ENCODE data around the gene IGFBP1.

Gene IGFBP1

DNA sequence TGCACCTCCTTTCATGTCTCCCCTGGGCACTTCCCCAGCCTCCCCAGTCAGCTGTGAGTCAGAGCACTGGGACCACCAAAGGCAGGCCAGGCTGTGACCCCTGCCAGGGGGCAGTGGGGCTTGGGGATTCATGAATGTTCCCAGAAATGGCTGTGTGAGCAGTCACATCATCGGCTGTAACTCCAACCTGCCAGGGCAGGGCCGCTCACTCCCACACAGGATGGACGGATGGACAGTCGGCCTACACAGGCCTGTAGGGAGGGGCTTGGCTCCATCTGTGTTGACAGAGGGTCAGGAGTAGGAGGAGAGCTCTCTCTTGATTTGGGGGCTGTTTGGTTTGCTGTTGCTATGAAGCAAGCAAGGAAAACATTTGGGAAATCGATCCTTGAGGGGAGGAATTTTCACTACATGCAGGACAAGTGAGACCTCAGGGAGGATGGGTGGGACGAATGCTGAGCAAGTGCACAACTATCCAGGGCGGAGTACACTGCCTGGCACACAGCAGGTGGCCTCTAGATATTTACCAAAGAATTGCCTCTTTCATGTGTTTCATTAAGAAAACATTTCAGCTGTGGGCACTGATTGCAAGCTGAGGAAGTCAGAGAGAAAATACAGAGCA lies 2.9 kb upstream of the IGFBP1 start:
- H4K8ac ChIP-seq (ENCODE audit: low read length), result no peak overlapping the region
- no peak overlapping the region for H3K14ac ChIP-seq (ENCODE audit: low read length in 2 of 2)
- no peak overlapping the region for H3K4me2 ChIP-seq (ENCODE audit: low read length, poor library complexity, severe bottlenecking)
- no peak overlapping the region for H2BK12ac ChIP-seq (ENCODE audit: low read length in 2 of 2)
- H2BK5ac ChIP-seq (ENCODE audit: low read depth, low read length, poor library complexity, severe bottlenecking), result no peak overlapping the region
- no peaks in the 10 kb centered on the region for H3K9me3 ChIP-seq (ENCODE audit: control insufficient read depth, low read length)
- peak overlapping the region; percentile 18 for H2AK5ac ChIP-seq (ENCODE audit: low read length, severe bottlenecking)
- H3K23ac ChIP-seq (ENCODE audit: low read length in 2 of 2), result no peak overlapping the region
- no peak overlapping the region for H3K4ac ChIP-seq (ENCODE audit: low read depth in 1 of 2, low read length in 2 of 2)
- H2AFZ ChIP-seq (ENCODE audit: low read depth, low read length), result no peak overlapping the region
- no peak overlapping the region for H3K9ac ChIP-seq (ENCODE audit: low read length)
- no peak for DNase-seq
- no peak overlapping the region for H3K4me3 ChIP-seq (ENCODE audit: insufficient read depth in 1 of 2, low read depth in 1 of 2, low read length in 2 of 2)
- no peak overlapping the region for H3K27ac ChIP-seq (ENCODE audit: low read length, poor library complexity, severe bottlenecking)
- H2BK120ac ChIP-seq (ENCODE audit: low read depth, low read length), result no peak overlapping the region
- H3K36me3 ChIP-seq (ENCODE audit: control insufficient read depth in 1 of 2, insufficient read depth in 2 of 2, low read depth in 1 of 2, low read length in 2 of 2), result no peaks in the 10 kb centered on the region
- no peak overlapping the region for H2BK15ac ChIP-seq (ENCODE audit: low read depth, poor library complexity, severe bottlenecking)
- no peaks in the 10 kb centered on the region for H3K79me1 ChIP-seq (replicated peaks; ENCODE audit: low read length, poor library complexity, severe bottlenecking)
- no peak overlapping the region for H4K91ac ChIP-seq (ENCODE audit: low read length)
- H3K27me3 ChIP-seq (ENCODE audit: control insufficient read depth in 1 of 2, insufficient read depth in 1 of 2, low read length in 2 of 2), result peaks cover 0 to 33% of the 10 kb centered on the region in 2 experiments
- no peak overlapping the region for H3K18ac ChIP-seq (ENCODE audit: low read depth in 1 of 2, low read length in 2 of 2)
- H3K4me1 ChIP-seq (ENCODE audit: control insufficient read depth, insufficient read depth, low read depth, low read length), result peaks cover 27% of the 10 kb centered on the region
- WGBS, result 93% methylated on average over 7 of the region's 7 CpGs

DNA sequence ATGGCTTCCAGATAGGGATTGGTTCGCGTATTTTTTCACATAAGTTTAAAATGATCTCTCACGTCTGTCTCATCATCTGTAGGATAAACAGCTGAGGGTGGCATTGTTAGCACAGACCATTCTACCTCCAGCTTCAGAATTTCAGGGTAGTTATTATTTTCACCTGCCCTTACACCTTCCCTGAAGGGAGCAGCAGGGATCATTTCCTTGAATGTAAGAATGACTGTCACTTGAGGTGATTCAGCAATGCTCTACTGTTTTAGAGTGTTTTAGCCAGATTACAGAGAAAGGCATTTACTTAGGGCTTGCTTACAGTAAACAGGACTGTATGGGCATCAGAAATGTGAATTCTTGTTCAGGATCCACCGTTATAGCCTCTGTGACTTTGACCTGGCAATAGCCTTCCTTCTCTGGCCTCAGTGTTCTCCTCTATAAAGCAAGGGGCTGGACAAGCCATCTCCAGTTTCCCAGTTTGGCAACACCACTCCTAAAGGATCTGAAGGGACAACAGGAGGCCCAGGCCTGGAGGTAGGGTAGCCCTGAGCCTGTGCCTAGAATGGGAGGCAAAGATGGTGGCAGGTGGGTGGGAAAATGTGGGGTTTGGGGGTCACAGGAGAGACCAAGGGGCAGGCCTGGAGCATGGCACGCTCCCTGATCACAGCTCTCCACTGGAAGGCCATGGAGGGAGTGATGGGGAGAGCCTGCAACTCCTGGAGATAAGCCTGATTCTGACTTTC lies 1.2 kb upstream of the IGFBP1 start:
- Histone ChIP-seq H3K4me2 (ENCODE audit: low read length, poor library complexity, severe bottlenecking) (no peak overlapping the region), H3K4ac (ENCODE audit: low read depth in 1 of 2, low read length in 2 of 2) (no peak overlapping the region), H3K27me3 (ENCODE audit: control insufficient read depth in 1 of 2, insufficient read depth in 1 of 2, low read length in 2 of 2) (peaks cover 0 to 39% of the 10 kb centered on the region in 2 experiments), H3K14ac (ENCODE audit: low read length in 2 of 2) (no peak overlapping the region), H3K4me3 (ENCODE audit: insufficient read depth in 1 of 2, low read depth in 1 of 2, low read length in 2 of 2) (no peak overlapping the region), H3K9ac (ENCODE audit: low read length) (no peak overlapping the region), H3K9me3 (ENCODE audit: control insufficient read depth, low read length) (no peaks in the 10 kb centered on the region), H3K27ac (ENCODE audit: low read length, poor library complexity, severe bottlenecking) (no peak overlapping the region), H4K8ac (ENCODE audit: low read length) (no peak overlapping the region), H3K4me1 (ENCODE audit: control insufficient read depth, insufficient read depth, low read depth, low read length) (peaks cover 27% of the 10 kb centered on the region), H2AFZ (ENCODE audit: low read depth, low read length) (no peak overlapping the region), H3K18ac (ENCODE audit: low read depth in 1 of 2, low read length in 2 of 2) (no peak overlapping the region), H2BK12ac (ENCODE audit: low read length in 2 of 2) (no peak overlapping the region), H2AK5ac (ENCODE audit: low read length, severe bottlenecking) (peak overlapping the region; percentile 11), H2BK15ac (ENCODE audit: low read depth, poor library complexity, severe bottlenecking) (no peak overlapping the region), H3K79me1 (replicated peaks; ENCODE audit: low read length, poor library complexity, severe bottlenecking) (no peaks in the 10 kb centered on the region), H2BK120ac (ENCODE audit: low read depth, low read length) (no peak overlapping the region), H2BK5ac (ENCODE audit: low read depth, low read length, poor library complexity, severe bottlenecking) (no peak overlapping the region), H3K23ac (ENCODE audit: low read length in 2 of 2) (no peak overlapping the region), H3K36me3 (ENCODE audit: control insufficient read depth in 1 of 2, insufficient read depth in 2 of 2, low read depth in 1 of 2, low read length in 2 of 2) (no peaks in the 10 kb centered on the region), H4K91ac (ENCODE audit: low read length) (no peak overlapping the region)
- 96% methylated on average over 5 of the region's 5 CpGs for WGBS
- DNase-seq, result no peak

DNA sequence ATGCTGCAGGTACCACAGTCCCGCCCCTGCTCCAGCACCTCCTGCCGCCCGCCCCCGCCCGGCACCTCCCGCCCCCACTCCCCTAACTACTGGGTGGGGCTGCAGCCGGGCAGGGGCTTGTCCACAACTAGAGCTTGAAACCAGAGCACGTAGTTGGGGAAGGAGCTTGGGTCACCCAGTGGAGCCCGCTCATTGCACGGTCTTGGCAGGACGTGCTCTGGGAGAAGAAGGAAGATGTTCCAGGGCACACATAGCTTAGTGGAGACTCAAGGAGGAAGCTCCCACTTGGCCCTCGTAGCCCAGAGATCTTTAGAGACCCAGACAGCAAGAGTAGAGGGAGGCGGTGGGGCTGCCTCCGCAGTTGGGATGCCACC lies 692 bp downstream of the IGFBP1 start:
- no peak overlapping the region for H3K4ac ChIP-seq (ENCODE audit: low read depth in 1 of 2, low read length in 2 of 2)
- no peak overlapping the region for H3K27ac ChIP-seq (ENCODE audit: low read length, poor library complexity, severe bottlenecking)
- WGBS, result 18% methylated on average over 10 of the region's 14 CpGs
- H3K79me1 ChIP-seq (replicated peaks; ENCODE audit: low read length, poor library complexity, severe bottlenecking), result no peaks in the 10 kb centered on the region
- no peak overlapping the region for H2BK15ac ChIP-seq (ENCODE audit: low read depth, poor library complexity, severe bottlenecking)
- no peak overlapping the region for H2BK5ac ChIP-seq (ENCODE audit: low read depth, low read length, poor library complexity, severe bottlenecking)
- H2AFZ ChIP-seq (ENCODE audit: low read depth, low read length), result no peak overlapping the region
- H3K23ac ChIP-seq (ENCODE audit: low read length in 2 of 2), result no peak overlapping the region
- no peak overlapping the region for H2AK5ac ChIP-seq (ENCODE audit: low read length, severe bottlenecking)
- H2BK12ac ChIP-seq (ENCODE audit: low read length in 2 of 2), result no peak overlapping the region
- H3K4me1 ChIP-seq (ENCODE audit: control insufficient read depth, insufficient read depth, low read depth, low read length), result peaks cover 28% of the 10 kb centered on the region
- no peaks in the 10 kb centered on the region for H3K9me3 ChIP-seq (ENCODE audit: control insufficient read depth, low read length)
- no peak overlapping the region for H2BK120ac ChIP-seq (ENCODE audit: low read depth, low read length)
- peak overlapping the region; percentile 47 for H4K8ac ChIP-seq (ENCODE audit: low read length)
- peak; percentile 9 for DNase-seq
- H3K4me2 ChIP-seq (ENCODE audit: low read length, poor library complexity, severe bottlenecking), result peak overlapping the region; percentile 91
- H3K9ac ChIP-seq (ENCODE audit: low read length), result no peak overlapping the region
- H4K91ac ChIP-seq (ENCODE audit: low read length), result no peak overlapping the region
- peak overlapping the region in 1 of 2 experiments; percentile 58 for H3K4me3 ChIP-seq (ENCODE audit: insufficient read depth in 1 of 2, low read depth in 1 of 2, low read length in 2 of 2)
- no peaks in the 10 kb centered on the region for H3K36me3 ChIP-seq (ENCODE audit: control insufficient read depth in 1 of 2, insufficient read depth in 2 of 2, low read depth in 1 of 2, low read length in 2 of 2)
- H3K27me3 ChIP-seq (ENCODE audit: control insufficient read depth in 1 of 2, insufficient read depth in 1 of 2, low read length in 2 of 2), result peaks cover 0 to 55% of the 10 kb centered on the region in 2 experiments
- H3K14ac ChIP-seq (ENCODE audit: low read length in 2 of 2), result peak overlapping the region in 1 of 2 experiments; percentile 11
- H3K18ac ChIP-seq (ENCODE audit: low read depth in 1 of 2, low read length in 2 of 2), result peak overlapping the region in 1 of 2 experiments; percentile 55

DNA sequence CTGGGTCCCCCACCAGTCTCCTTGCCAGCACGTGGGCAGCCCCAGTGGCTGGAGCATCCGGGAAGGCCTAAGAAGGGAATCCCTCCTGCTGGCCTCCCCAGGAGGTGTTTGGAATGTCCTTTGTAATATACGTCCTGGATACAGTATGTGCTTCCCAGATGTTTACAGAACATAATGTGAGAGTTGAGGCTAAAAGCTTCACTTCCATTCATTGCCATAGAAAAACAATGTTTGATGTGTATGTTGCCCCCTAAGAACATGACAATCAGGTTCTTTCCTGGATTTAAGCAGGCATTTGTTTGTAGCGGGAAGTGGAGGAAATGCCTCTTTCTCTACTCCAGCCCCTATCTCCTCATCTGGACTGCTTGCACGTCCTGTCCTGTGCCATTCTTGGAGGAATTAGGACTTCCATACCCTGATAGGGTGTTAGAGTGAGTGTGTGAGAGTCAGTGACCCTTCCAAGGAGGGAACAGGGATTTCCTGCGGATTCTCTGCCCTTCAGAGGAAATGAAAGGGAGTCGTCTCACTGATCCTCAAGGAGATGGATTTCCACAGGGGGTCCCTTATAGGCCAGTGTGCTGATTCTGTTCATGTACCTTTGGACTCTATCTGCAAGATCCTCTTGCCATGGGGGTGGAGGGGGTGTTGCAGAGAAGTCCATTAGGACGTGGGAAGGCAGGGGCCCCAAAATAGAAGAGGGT lies 1.2 kb downstream of the IGFBP1 start:
- Histone ChIP-seq H3K79me1 (replicated peaks; ENCODE audit: low read length, poor library complexity, severe bottlenecking) (no peaks in the 10 kb centered on the region), H3K14ac (ENCODE audit: low read length in 2 of 2) (peak overlapping the region in 1 of 2 experiments; percentile 11), H2AFZ (ENCODE audit: low read depth, low read length) (no peak overlapping the region), H3K4me2 (ENCODE audit: low read length, poor library complexity, severe bottlenecking) (peak overlapping the region; percentile 41), H3K36me3 (ENCODE audit: control insufficient read depth in 1 of 2, insufficient read depth in 2 of 2, low read depth in 1 of 2, low read length in 2 of 2) (no peaks in the 10 kb centered on the region), H2BK120ac (ENCODE audit: low read depth, low read length) (no peak overlapping the region), H3K23ac (ENCODE audit: low read length in 2 of 2) (no peak overlapping the region), H2BK5ac (ENCODE audit: low read depth, low read length, poor library complexity, severe bottlenecking) (no peak overlapping the region), H3K9ac (ENCODE audit: low read length) (no peak overlapping the region), H3K27me3 (ENCODE audit: control insufficient read depth in 1 of 2, insufficient read depth in 1 of 2, low read length in 2 of 2) (peaks cover 0 to 60% of the 10 kb centered on the region in 2 experiments), H3K4me3 (ENCODE audit: insufficient read depth in 1 of 2, low read depth in 1 of 2, low read length in 2 of 2) (no peak overlapping the region), H3K4ac (ENCODE audit: low read depth in 1 of 2, low read length in 2 of 2) (no peak overlapping the region), H3K27ac (ENCODE audit: low read length, poor library complexity, severe bottlenecking) (no peak overlapping the region), H4K91ac (ENCODE audit: low read length) (no peak overlapping the region), H3K9me3 (ENCODE audit: control insufficient read depth, low read length) (no peaks in the 10 kb centered on the region), H2AK5ac (ENCODE audit: low read length, severe bottlenecking) (no peak overlapping the region), H3K4me1 (ENCODE audit: control insufficient read depth, insufficient read depth, low read depth, low read length) (peaks cover 26% of the 10 kb centered on the region), H2BK12ac (ENCODE audit: low read length in 2 of 2) (no peak overlapping the region), H2BK15ac (ENCODE audit: low read depth, poor library complexity, severe bottlenecking) (no peak overlapping the region), H3K18ac (ENCODE audit: low read depth in 1 of 2, low read length in 2 of 2) (peak overlapping the region in 1 of 2 experiments; percentile 55), H4K8ac (ENCODE audit: low read length) (peak overlapping the region; percentile 47)
- 57% methylated on average over 7 of the region's 8 CpGs for WGBS
- peak; percentile 9 for DNase-seq
